ENCODE measurements around the gene SPTLC3. TPM values are rescaled to one million over a fixed set of nuclear protein-coding genes. Genes with fewer than 3 reads are reported as not detected.

Gene SPTLC3
- polyA plus RNA-seq, 1 donor from 2014 or later = not detected

DNA sequence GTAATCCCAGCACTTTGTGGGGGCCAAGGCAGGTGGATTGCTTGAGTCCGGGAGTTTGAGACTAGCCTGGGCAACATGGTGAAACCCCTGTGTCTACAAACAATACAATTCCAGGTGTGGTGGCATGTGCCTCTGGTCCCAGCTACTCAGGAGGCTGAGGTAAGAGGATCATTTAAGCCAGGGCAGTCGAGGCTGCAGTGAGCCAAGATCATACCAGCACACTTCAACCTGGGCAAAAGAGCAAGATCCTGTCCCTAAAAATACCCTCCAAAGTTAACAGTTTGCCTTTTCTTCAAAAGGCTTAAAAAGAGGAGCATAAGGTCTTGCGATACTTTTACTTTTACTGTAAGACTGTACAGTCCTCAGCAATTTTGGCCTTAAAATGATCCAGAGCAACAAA lies 10.7 kb upstream of the SPTLC3 start:
- H3K4me3 ChIP-seq (ENCODE audit: low read length) = no peak overlapping the region
- no peaks in the 10 kb centered on the region for H3K9me2 ChIP-seq (ENCODE audit: insufficient read depth, low read length)
- no peak overlapping the region for H3K27ac ChIP-seq (ENCODE audit: low read length)

DNA sequence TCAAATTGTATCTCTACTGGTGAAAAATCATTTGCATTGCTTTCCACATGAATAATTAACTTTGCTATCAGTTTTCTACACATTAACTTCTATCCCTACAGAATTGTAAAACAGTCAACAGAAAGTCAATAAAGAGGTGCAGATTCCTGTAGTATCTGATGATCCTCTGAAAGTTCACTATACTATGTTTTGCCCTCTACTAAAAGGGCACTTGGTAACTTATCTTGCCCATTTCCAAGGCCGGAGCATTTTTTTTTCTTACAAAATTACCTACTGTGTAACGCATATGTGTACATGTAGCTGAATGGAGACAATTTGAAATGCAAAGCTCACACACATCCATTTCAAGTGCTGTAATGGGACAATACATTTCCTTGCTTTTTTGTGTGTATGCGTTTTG lies 9.6 kb upstream of the SPTLC3 start:
- Histone ChIP-seq H3K4me3 (ENCODE audit: low read length) (no peak overlapping the region), H3K9me2 (ENCODE audit: insufficient read depth, low read length) (no peaks in the 10 kb centered on the region), H2AFZ (ENCODE audit: low read depth, low read length) (no peak overlapping the region), H3K27ac (ENCODE audit: low read length) (no peak overlapping the region), H4K20me1 (ENCODE audit: insufficient read depth) (no peaks in the 10 kb centered on the region), H3F3A (ENCODE audit: insufficient read depth, low read length, poor library complexity, severe bottlenecking) (no peaks in the 10 kb centered on the region), H3K36me3 (ENCODE audit: insufficient read depth, low read length) (no peaks in the 10 kb centered on the region), H3K9ac (ENCODE audit: low read length) (no peak overlapping the region), H3K4me2 (ENCODE audit: low read length) (no peak overlapping the region), H3K79me2 (replicated peaks; ENCODE audit: insufficient read depth, low read length) (no peaks in the 10 kb centered on the region), H3K9me3 (ENCODE audit: low read length) (no peaks in the 10 kb centered on the region), H3K27me3 (ENCODE audit: insufficient read depth, low read depth, low read length) (no peaks in the 10 kb centered on the region)
- TF ChIP-seq, protein P1, sequence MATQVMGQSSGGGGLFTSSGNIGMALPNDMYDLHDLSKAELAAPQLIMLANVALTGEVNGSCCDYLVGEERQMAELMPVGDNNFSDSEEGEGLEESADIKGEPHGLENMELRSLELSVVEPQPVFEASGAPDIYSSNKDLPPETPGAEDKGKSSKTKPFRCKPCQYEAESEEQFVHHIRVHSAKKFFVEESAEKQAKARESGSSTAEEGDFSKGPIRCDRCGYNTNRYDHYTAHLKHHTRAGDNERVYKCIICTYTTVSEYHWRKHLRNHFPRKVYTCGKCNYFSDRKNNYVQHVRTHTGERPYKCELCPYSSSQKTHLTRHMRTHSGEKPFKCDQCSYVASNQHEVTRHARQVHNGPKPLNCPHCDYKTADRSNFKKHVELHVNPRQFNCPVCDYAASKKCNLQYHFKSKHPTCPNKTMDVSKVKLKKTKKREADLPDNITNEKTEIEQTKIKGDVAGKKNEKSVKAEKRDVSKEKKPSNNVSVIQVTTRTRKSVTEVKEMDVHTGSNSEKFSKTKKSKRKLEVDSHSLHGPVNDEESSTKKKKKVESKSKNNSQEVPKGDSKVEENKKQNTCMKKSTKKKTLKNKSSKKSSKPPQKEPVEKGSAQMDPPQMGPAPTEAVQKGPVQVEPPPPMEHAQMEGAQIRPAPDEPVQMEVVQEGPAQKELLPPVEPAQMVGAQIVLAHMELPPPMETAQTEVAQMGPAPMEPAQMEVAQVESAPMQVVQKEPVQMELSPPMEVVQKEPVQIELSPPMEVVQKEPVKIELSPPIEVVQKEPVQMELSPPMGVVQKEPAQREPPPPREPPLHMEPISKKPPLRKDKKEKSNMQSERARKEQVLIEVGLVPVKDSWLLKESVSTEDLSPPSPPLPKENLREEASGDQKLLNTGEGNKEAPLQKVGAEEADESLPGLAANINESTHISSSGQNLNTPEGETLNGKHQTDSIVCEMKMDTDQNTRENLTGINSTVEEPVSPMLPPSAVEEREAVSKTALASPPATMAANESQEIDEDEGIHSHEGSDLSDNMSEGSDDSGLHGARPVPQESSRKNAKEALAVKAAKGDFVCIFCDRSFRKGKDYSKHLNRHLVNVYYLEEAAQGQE (IDR thresholded peaks at IDR 0.05; ENCODE audit: borderline replicate concordance) = no peak
- TF ChIP-seq, protein P2, sequence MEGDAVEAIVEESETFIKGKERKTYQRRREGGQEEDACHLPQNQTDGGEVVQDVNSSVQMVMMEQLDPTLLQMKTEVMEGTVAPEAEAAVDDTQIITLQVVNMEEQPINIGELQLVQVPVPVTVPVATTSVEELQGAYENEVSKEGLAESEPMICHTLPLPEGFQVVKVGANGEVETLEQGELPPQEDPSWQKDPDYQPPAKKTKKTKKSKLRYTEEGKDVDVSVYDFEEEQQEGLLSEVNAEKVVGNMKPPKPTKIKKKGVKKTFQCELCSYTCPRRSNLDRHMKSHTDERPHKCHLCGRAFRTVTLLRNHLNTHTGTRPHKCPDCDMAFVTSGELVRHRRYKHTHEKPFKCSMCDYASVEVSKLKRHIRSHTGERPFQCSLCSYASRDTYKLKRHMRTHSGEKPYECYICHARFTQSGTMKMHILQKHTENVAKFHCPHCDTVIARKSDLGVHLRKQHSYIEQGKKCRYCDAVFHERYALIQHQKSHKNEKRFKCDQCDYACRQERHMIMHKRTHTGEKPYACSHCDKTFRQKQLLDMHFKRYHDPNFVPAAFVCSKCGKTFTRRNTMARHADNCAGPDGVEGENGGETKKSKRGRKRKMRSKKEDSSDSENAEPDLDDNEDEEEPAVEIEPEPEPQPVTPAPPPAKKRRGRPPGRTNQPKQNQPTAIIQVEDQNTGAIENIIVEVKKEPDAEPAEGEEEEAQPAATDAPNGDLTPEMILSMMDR (IDR thresholded peaks at IDR 0.05; ENCODE audit: poor library complexity, severe bottlenecking) = no peak
- no peak for TF ChIP-seq RAD21 (conservative IDR thresholded peaks at IDR 0.05)
- no peak for TF ChIP-seq EP300 (conservative IDR thresholded peaks at IDR 0.05; ENCODE audit: poor library complexity, severe bottlenecking)
- TF ChIP-seq POLR2AphosphoS5 (IDR thresholded peaks at IDR 0.05) = no peak
- no peak for TF ChIP-seq EZH2 (IDR thresholded peaks at IDR 0.05; ENCODE audit: borderline replicate concordance, insufficient read depth, low read length, poor library complexity, severe bottlenecking)
- TF ChIP-seq SMC3 (conservative IDR thresholded peaks at IDR 0.05; ENCODE audit: poor library complexity) = no peak
- TF ChIP-seq MXI1 (conservative IDR thresholded peaks at IDR 0.05; ENCODE audit: poor library complexity, severe bottlenecking) = no peak
- no peak for TF ChIP-seq TAF1 (IDR thresholded peaks at IDR 0.05; ENCODE audit: low read depth)

More for the DNA sequence above, 10.7 kb upstream of the SPTLC3 start:
- Histone ChIP-seq H3K4me2 (ENCODE audit: low read length) (no peak overlapping the region), H2AFZ (ENCODE audit: low read depth, low read length) (no peak overlapping the region), H3K9ac (ENCODE audit: low read length) (no peak overlapping the region), H4K20me1 (ENCODE audit: insufficient read depth) (no peaks in the 10 kb centered on the region), H3K27me3 (ENCODE audit: insufficient read depth, low read depth, low read length) (no peaks in the 10 kb centered on the region), H3K79me2 (replicated peaks; ENCODE audit: insufficient read depth, low read length) (no peaks in the 10 kb centered on the region), H3K36me3 (ENCODE audit: insufficient read depth, low read length) (no peaks in the 10 kb centered on the region), H3K9me3 (ENCODE audit: low read length) (no peaks in the 10 kb centered on the region), H3F3A (ENCODE audit: insufficient read depth, low read length, poor library complexity, severe bottlenecking) (no peaks in the 10 kb centered on the region)
- no peak for TF ChIP-seq POLR2AphosphoS5 (IDR thresholded peaks at IDR 0.05)

DNA sequence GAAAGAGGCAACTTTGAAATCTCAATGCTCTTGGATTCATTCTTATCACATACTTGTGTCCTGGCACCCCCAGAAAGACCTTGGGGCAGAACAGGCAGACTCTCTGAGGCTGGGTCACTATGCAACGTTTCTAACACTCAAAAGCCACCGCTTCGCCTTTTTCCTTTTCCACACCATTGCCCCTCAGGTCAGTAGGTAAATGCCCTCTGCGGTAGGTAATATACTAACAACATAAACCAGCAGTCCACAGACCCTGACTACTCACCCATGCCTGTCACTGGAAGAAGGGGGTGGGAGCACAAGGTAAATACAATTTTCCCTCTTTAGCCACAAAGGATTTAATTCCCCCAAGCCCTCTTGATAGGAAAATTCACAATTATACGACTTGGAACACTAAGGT lies 6.5 kb upstream of the SPTLC3 start:
- Histone ChIP-seq H3K4me2 (ENCODE audit: low read length) (no peak overlapping the region), H3K36me3 (ENCODE audit: insufficient read depth, low read length) (no peaks in the 10 kb centered on the region), H3K4me3 (ENCODE audit: low read length) (no peak overlapping the region), H3K9me3 (ENCODE audit: low read length) (no peaks in the 10 kb centered on the region), H3F3A (ENCODE audit: insufficient read depth, low read length, poor library complexity, severe bottlenecking) (no peaks in the 10 kb centered on the region), H3K9me2 (ENCODE audit: insufficient read depth, low read length) (no peaks in the 10 kb centered on the region), H3K9ac (ENCODE audit: low read length) (no peak overlapping the region), H3K27me3 (ENCODE audit: insufficient read depth, low read depth, low read length) (no peaks in the 10 kb centered on the region), H2AFZ (ENCODE audit: low read depth, low read length) (no peak overlapping the region), H3K27ac (ENCODE audit: low read length) (no peak overlapping the region), H4K20me1 (ENCODE audit: insufficient read depth) (no peaks in the 10 kb centered on the region), H3K79me2 (replicated peaks; ENCODE audit: insufficient read depth, low read length) (no peaks in the 10 kb centered on the region)
- TF ChIP-seq TAF1 (IDR thresholded peaks at IDR 0.05; ENCODE audit: low read depth) (no peak), EP300 (conservative IDR thresholded peaks at IDR 0.05; ENCODE audit: poor library complexity, severe bottlenecking) (no peak), POLR2AphosphoS5 (IDR thresholded peaks at IDR 0.05) (no peak), RAD21 (conservative IDR thresholded peaks at IDR 0.05) (no peak), MXI1 (conservative IDR thresholded peaks at IDR 0.05; ENCODE audit: poor library complexity, severe bottlenecking) (no peak)
- TF ChIP-seq, protein P2 (IDR thresholded peaks at IDR 0.05; ENCODE audit: poor library complexity, severe bottlenecking) = no peak

Measured in neural cell (in vitro differentiated cells).